HL-60 (cell line): ENCODE data around the gene TMEM266.

Experiments used
- DNase-seq, 2 experiments: peaks; one replicate each; pipeline ENCODE4 v3.0.0-alpha.2; 2010 to 2020; ENCODE audit warnings: low read depth in 1 of 2, low spot score in 1 of 2
- H3K27ac ChIP-seq: fragments of 250-450 bp; sonication (Bioruptor Pico); replicated peaks from 2 replicates; pipeline ENCODE4 v1.5.1; 2020; ENCODE audit warnings: mild to moderate bottlenecking, moderate library complexity
- H3K27me3 ChIP-seq: fragments of 250-450 bp; sonication (Bioruptor Pico); 2 replicates; pipeline ENCODE4 v1.5.1; 2021; ENCODE audit warnings: mild to moderate bottlenecking, moderate library complexity; ENCODE audit not compliant: insufficient read depth, poor library complexity, severe bottlenecking
- H3K4me3 ChIP-seq: replicated peaks from 2 replicates; pipeline ENCODE4 v1.5.1; 2011; ENCODE audit warnings: mild to moderate bottlenecking, control low read depth, low read length; ENCODE audit not compliant: insufficient read depth
- GABPA ChIP-seq: IDR thresholded peaks from 2 replicates; pipeline ENCODE4 v1.6.1; 2012; ENCODE audit warnings: low read depth
- POLR2AphosphoS5 ChIP-seq: IDR thresholded peaks from 2 replicates; pipeline ENCODE4 v1.6.1; 2012; ENCODE audit warnings: low read depth
- SPI1 ChIP-seq: IDR thresholded peaks from 2 replicates; pipeline ENCODE4 v1.6.1; 2012; ENCODE audit warnings: low read depth, mild to moderate bottlenecking, borderline replicate concordance
- TF ChIP-seq, protein P1 (sequence below): IDR thresholded peaks from one replicate; pipeline ENCODE4 v1.5.1; 2011; ENCODE audit warnings: low read length, control low read depth, inconsistent platforms; ENCODE audit not compliant: insufficient read depth
- TF ChIP-seq, protein P2 (sequence below): IDR thresholded peaks from 2 replicates; pipeline ENCODE4 v1.6.1; 2012; ENCODE audit warnings: low read depth; ENCODE audit not compliant: insufficient replicate concordance

The TMEM266 gene

DNA sequence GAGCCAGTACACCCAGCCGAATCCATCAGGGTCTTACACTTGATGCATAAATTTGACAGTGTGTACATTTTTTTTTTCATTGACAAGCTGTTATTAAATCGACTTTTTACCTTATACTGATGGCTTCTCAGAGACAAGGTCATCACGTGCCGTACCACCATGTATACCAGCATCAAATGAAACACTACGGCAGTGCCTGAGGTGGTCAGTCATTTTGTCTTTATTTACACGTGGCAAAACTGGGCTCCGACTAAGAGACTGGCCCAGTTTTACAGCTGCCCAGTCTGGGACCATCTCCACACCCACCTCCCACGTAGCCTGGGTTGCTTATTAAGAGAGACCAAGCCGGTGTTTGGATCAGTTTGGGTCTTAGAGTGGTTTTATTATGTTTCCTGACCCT lies 57.4 kb downstream of the TMEM266 start:
- Histone ChIP-seq H3K27me3 (no peaks in the 10 kb centered on the region), H3K4me3 (no peak overlapping the region), H3K27ac (no peak overlapping the region)
- TF ChIP-seq SPI1 = no peak
- TF ChIP-seq GABPA = no peak
- TF ChIP-seq POLR2AphosphoS5 = no peak
- TF ChIP-seq, protein P1, sequence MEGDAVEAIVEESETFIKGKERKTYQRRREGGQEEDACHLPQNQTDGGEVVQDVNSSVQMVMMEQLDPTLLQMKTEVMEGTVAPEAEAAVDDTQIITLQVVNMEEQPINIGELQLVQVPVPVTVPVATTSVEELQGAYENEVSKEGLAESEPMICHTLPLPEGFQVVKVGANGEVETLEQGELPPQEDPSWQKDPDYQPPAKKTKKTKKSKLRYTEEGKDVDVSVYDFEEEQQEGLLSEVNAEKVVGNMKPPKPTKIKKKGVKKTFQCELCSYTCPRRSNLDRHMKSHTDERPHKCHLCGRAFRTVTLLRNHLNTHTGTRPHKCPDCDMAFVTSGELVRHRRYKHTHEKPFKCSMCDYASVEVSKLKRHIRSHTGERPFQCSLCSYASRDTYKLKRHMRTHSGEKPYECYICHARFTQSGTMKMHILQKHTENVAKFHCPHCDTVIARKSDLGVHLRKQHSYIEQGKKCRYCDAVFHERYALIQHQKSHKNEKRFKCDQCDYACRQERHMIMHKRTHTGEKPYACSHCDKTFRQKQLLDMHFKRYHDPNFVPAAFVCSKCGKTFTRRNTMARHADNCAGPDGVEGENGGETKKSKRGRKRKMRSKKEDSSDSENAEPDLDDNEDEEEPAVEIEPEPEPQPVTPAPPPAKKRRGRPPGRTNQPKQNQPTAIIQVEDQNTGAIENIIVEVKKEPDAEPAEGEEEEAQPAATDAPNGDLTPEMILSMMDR = no peak
- TF ChIP-seq, protein P2, sequence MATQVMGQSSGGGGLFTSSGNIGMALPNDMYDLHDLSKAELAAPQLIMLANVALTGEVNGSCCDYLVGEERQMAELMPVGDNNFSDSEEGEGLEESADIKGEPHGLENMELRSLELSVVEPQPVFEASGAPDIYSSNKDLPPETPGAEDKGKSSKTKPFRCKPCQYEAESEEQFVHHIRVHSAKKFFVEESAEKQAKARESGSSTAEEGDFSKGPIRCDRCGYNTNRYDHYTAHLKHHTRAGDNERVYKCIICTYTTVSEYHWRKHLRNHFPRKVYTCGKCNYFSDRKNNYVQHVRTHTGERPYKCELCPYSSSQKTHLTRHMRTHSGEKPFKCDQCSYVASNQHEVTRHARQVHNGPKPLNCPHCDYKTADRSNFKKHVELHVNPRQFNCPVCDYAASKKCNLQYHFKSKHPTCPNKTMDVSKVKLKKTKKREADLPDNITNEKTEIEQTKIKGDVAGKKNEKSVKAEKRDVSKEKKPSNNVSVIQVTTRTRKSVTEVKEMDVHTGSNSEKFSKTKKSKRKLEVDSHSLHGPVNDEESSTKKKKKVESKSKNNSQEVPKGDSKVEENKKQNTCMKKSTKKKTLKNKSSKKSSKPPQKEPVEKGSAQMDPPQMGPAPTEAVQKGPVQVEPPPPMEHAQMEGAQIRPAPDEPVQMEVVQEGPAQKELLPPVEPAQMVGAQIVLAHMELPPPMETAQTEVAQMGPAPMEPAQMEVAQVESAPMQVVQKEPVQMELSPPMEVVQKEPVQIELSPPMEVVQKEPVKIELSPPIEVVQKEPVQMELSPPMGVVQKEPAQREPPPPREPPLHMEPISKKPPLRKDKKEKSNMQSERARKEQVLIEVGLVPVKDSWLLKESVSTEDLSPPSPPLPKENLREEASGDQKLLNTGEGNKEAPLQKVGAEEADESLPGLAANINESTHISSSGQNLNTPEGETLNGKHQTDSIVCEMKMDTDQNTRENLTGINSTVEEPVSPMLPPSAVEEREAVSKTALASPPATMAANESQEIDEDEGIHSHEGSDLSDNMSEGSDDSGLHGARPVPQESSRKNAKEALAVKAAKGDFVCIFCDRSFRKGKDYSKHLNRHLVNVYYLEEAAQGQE = no peak
- DNase-seq = no peak

DNA sequence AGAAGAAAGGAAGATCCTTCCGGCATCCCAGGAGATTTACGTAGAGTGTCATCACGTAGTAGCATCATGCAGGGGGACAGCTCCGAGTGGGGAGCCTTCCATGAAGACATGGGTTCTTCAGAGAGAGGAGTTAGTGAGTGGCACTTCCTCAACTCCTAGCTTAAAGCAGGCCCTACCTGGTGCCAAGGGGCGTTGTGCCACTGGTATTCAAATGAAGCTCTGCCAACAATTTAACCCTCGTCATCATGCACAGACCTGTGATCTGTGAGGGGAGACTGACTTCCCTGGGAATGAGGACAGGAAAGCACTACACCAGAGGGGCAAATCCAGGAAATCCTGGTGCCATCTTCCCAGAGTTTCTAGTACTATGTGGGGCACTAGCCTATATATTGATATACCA lies 59.0 kb downstream of the TMEM266 start:
- no peak for TF ChIP-seq GABPA
- DNase-seq = no peak
- Histone ChIP-seq H3K27me3 (no peaks in the 10 kb centered on the region), H3K4me3 (no peak overlapping the region), H3K27ac (no peak overlapping the region)

DNA sequence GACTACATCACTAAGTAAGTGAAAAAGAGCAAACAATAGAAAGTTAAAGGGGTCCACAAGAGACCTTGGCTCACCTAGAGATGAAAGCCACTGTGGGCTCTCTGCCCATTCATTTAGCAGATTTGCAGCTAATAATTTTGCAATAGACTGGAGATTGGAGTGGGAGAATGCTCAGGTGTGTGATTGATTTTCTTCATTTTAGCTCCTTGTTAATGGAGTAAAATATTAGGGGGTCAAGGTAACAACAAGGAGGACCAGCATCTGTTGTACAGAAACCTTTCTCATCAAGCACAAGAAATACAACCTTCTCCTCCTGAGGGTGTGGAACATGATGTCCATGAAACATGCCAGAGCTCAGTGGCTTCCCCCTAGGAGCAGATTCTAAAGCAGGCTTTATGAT lies 63.2 kb downstream of the TMEM266 start:
- H3K4me3 ChIP-seq = no peak overlapping the region

DNA sequence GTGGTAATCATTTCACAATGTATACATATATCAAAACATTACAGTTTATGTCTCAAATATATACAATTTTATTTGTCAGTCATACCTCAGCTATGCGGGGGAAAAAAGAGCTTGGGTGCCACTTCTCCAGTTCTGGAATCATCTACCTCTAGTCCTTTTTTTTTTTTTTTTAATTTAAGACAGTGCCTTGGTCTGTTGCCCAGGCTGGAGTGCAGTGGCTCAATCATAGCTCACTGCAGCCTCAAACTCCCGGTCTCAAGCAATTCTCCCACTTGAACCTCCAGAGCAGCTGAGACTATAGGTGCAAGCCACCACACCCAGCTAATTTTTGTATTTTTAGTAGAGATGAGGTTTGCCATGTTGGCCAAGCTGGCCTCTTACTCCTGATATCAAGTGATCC lies 67.4 kb downstream of the TMEM266 start:
- no peak overlapping the region for H3K4me3 ChIP-seq
- TF ChIP-seq, protein P2 = no peak
- no peak for TF ChIP-seq POLR2AphosphoS5
- TF ChIP-seq, protein P1 = no peak
- H3K27ac ChIP-seq = no peak overlapping the region
- H3K27me3 ChIP-seq = peaks cover 3% of the 10 kb centered on the region
- DNase-seq = no peak

More for the DNA sequence above, 63.2 kb downstream of the TMEM266 start:
- Histone ChIP-seq H3K27me3 (no peaks in the 10 kb centered on the region), H3K27ac (no peak overlapping the region)
- DNase-seq = no peak
- TF ChIP-seq GABPA = no peak
- TF ChIP-seq SPI1 = no peak
- no peak for TF ChIP-seq POLR2AphosphoS5
- TF ChIP-seq, protein P1 = no peak

DNA sequence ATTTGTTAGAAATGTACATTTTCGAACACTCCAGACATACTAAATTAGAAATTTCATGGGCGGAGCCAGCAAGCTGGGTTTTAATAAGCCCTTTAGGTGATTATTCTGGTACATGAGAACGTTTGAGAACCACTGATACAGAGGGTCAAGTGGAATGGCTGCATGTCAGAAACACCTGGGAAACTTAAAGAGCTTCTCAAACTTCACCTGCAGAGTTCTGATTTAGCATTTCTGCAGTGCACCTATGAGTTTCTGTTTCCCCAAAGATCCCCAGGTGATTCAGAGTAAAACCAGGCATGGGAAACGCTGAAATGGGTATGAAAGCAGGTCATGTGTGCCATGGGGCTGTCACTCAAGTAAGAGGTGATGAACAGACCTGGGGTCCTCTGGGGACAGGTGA lies 68.1 kb downstream of the TMEM266 start:
- H3K27me3 ChIP-seq = peaks cover 3% of the 10 kb centered on the region
- no peak overlapping the region for H3K27ac ChIP-seq
- no peak for DNase-seq
- TF ChIP-seq SPI1 (no peak), GABPA (no peak), POLR2AphosphoS5 (no peak)
- TF ChIP-seq, protein P1 = no peak
- TF ChIP-seq, protein P2 = no peak
- no peak overlapping the region for H3K4me3 ChIP-seq
